Adrenal gland (tissue), 19 donors: ENCODE results near the gene SAA2. TPM values are rescaled to one million over a fixed set of nuclear protein-coding genes. Genes with fewer than 3 reads are reported as not detected.

Experiments
- DNase-seq, 7 donors: peaks; one replicate each; pipeline ENCODE4 v3.0.0-alpha.2; 2019 to 2020
- H3K27ac ChIP-seq, 5 donors: fragments of 200-600 bp; sonication (generic) in 4 of 5; 1 replicate in 3 of 5; 2 replicates in 2 of 5; pipeline versions ENCODE4 v1.5.1 to v1.8.0; 2016 to 2020; ENCODE audit warnings: mild to moderate bottlenecking in 1 of 5
- H3K27me3 ChIP-seq: fragments of 200-600 bp; 2 replicates; pipeline ENCODE4 v1.8.0; 2021
- H3K36me3 ChIP-seq, 2 donors: fragments of 200-600 bp; replicated peaks in 1 of 2; 1 replicate in 1 of 2; 2 replicates in 1 of 2; pipeline versions ENCODE4 v1.5.1 to v1.8.0; 2018 to 2022
- H3K4me1 ChIP-seq, 2 donors: fragments of 200-600 bp; replicated peaks in 1 of 2; 1 replicate in 1 of 2; 2 replicates in 1 of 2; pipeline versions ENCODE4 v1.5.1 to v1.8.0; 2018 to 2021
- H3K4me3 ChIP-seq, 4 donors: fragments of 200-600 bp; sonication (generic) in 3 of 4; one replicate each; pipeline ENCODE4 v1.5.1; 2016 to 2018
- H3K9me3 ChIP-seq, 3 donors: fragments of 200-600 bp; sonication (generic) in 1 of 3; replicated peaks in 1 of 3; 1 replicate in 2 of 3; 2 replicates in 1 of 3; pipeline versions ENCODE4 v1.5.1 to v1.8.0; 2016 to 2021
- CTCF ChIP-seq, 6 experiments: fragments of 450-650 bp in 4 of 6; fragments of 200-600 bp in 2 of 6; sonication (generic) in 1 of 6; IDR thresholded peaks; 1 replicate in 5 of 6; 2 replicates in 1 of 6; pipeline versions ENCODE4 v1.5.1 to v1.8.0; 2016 to 2021; ENCODE audit warnings: antibody characterized with exemption in 6 of 6, mild to moderate bottlenecking in 2 of 6, moderate library complexity in 1 of 6
- POLR2A ChIP-seq, 2 donors: fragments of 450-650 bp; IDR thresholded peaks; one replicate each; pipeline ENCODE4 v1.6.1; 2017; ENCODE audit warnings: antibody characterized with exemption in 2 of 2, mild to moderate bottlenecking in 2 of 2, moderate library complexity in 1 of 2
- WGBS, 4 donors: extraction: QIAGEN DNeasy Blood & Tissue Kit in 2 of 4; methylation state at CpG; one replicate each; pipeline versions ENCODE4 v1.1.5 to v1.1.7; 2013 to 2017; 5-methylcytosine and 5-hydroxymethylcytosine counted together
- intact Hi-C, 2 donors: fragments of 100-400 bp; cut with DNase I; formaldehyde crosslinking; loops; one replicate each; pipeline versions ENCODE4 v1.14.1 to v1.15.0; 2022 to 2023
- long read RNA-seq, 10 donors: library from polyadenylated mRNA in 3 of 10; unstranded in 2 of 10; stranded (forward) in 1 of 10; transcript quantifications; one replicate each; pipeline ENCODE4 v2.0.0 and lab custom pipeline, GENCODE V29; 2021 to 2026
- polyA plus RNA-seq, 3 donors: library from polyadenylated mRNA; stranded (reverse); fragments of 200-250 nt in 2 of 3; fragments of 350-450 nt in 1 of 3; fragmentation: Illumina TruSeq in 1 of 3; extraction: RNeasy Lipid Tissue Mini Kit (QIAGEN cat#74804) in 1 of 3; gene quantifications; one replicate each; pipeline ENCODE4 v1.2.3, GENCODE V29; 2013 to 2014
- total RNA-seq, 9 donors: library from RNA; depleted of rRNA in 4 of 9; stranded (reverse); fragments of >200 nt in 4 of 9; fragments of 120-200 nt in 1 of 9; fragmentation: NEBNext Ultra II Directional in 1 of 9; extraction: Animal tissue kit (Norgen Biotek cat#: 25700) in 1 of 9; gene quantifications; one replicate each; pipeline versions ENCODE4 v1.1.0 to v1.2.4, GENCODE V29; 2013 to 2023
- donor health status: healthy with polysubstance abuse.
- donor health status: Bipolar disorder and iron deficiency.
- donor health status: DM: yes; HTN: yes; CAD: no.
- donor health status: DM: no; HTN: no; CAD: no.
- donor health status: DM: no; HTN: no; CAD: no.
- donor health status: DM: yes; HTN: yes; CAD: no.

The SAA2 gene
- total RNA-seq (10 to 100 TPM in 1 of 9 donors, 1 to 10 TPM in 7, under 1 TPM in 1; 0.28 to 12.5 (median 5.1) TPM), polyA plus RNA-seq (10 to 100 TPM in 2 of 3 donors, 1 to 10 TPM in 1; 9.2 to 90.3 (median 11.2) TPM)
- long read RNA-seq, donor 1: 0 reads
- long read RNA-seq, donor 2: 0 reads
- long read RNA-seq, donor 3: 0 reads
- long read RNA-seq, donor 4: 0 reads
- long read RNA-seq, donor 5, partial matches to known transcripts: 0 of 2 reads
- long read RNA-seq, donor 5, other reads (novel, unspliced or antisense): 0 of 2 reads
- long read RNA-seq, donor 6: 0 reads
- long read RNA-seq, donor 7: 0 reads
- long read RNA-seq, donor 8: 0 reads
- long read RNA-seq, donor 9: 0 reads
- long read RNA-seq, donor 10: 0 reads

GRCh38 chr11:18248561-18248960 is at the start of gene SAA2:
SAA2 (minus strand) TSS chr11:18248668; CDS start chr11:18248011, 657 bp downstream.
- Histone ChIP-seq H3K9me3 (no peaks in the 10 kb centered on the region), H3K27ac (no peak within 1 kb of the TSS), H3K4me1 (no peaks in the 10 kb centered on the region), H3K27me3 (no peaks in the 10 kb centered on the region), H3K36me3 (no peaks in the 10 kb centered on the region), H3K4me3 (no peak within 1 kb of the TSS)
- WGBS, 4 donors: 75 to 80% (median 80%) methylated on average over 5 of the region's 5 CpGs; no CpG with 5 or more reads in 1 of the 4 donors
- TF ChIP-seq CTCF (IDR thresholded peaks at IDR 0.05) (no peak), POLR2A (IDR thresholded peaks at IDR 0.05) (no peak)
- no peak for DNase-seq
- intact Hi-C loops: no loop called here

GRCh38 chr11:18295316-18295715 is 46.8 kb upstream of the SAA2 start:
- 89 to 94% (median 91%) methylated on average over 2 of the region's 2 CpGs for WGBS, 4 donors
- Histone ChIP-seq H3K27me3 (no peaks in the 10 kb centered on the region), H3K9me3 (no peaks in the 10 kb centered on the region), H3K27ac (no peak overlapping the region), H3K4me3 (no peak overlapping the region), H3K4me1 (no peaks in the 10 kb centered on the region), H3K36me3 (peaks cover 0 to 84% of the 10 kb centered on the region in 2 donors)
- intact Hi-C loops: no loop called here
- TF ChIP-seq POLR2A (IDR thresholded peaks at IDR 0.05) (no peak), CTCF (IDR thresholded peaks at IDR 0.05) (no peak)
- no peak for DNase-seq

GRCh38 chr11:18294862-18295261 is 46.4 kb upstream of the SAA2 start:
- no peak for DNase-seq
- H3K4me1 ChIP-seq: no peaks in the 10 kb centered on the region
- 93 to 97% (median 94%) methylated on average over 5 of the region's 5 CpGs for WGBS, 4 donors
- H3K27ac ChIP-seq: no peak overlapping the region
- H3K9me3 ChIP-seq: no peaks in the 10 kb centered on the region
- peaks cover 0 to 79% of the 10 kb centered on the region in 2 donors for H3K36me3 ChIP-seq
- H3K27me3 ChIP-seq: no peaks in the 10 kb centered on the region
- TF ChIP-seq POLR2A (IDR thresholded peaks at IDR 0.05): no peak
- TF ChIP-seq CTCF (IDR thresholded peaks at IDR 0.05): no peak
- H3K4me3 ChIP-seq: no peak overlapping the region
- intact Hi-C loops: no loop called here

- intact Hi-C loops: no loop called here
- Histone ChIP-seq H3K27ac (no peak overlapping the region), H3K27me3 (no peaks in the 10 kb centered on the region), H3K36me3 (peaks cover 0 to 66% of the 10 kb centered on the region in 2 donors), H3K4me3 (no peak overlapping the region), H3K4me1 (no peaks in the 10 kb centered on the region), H3K9me3 (no peaks in the 10 kb centered on the region)
- TF ChIP-seq POLR2A (IDR thresholded peaks at IDR 0.05) (no peak), CTCF (IDR thresholded peaks at IDR 0.05) (no peak)
- WGBS, 4 donors: 97 to 100% (median 98%) methylated on average over 4 of the region's 4 CpGs
- DNase-seq: no peak
Measured at GRCh38 chr11:18288911-18289310, 40.4 kb upstream of the SAA2 start.
